HepG2 (cell line): ENCODE measurements around the gene TCF20. TPM values are rescaled to one million over a fixed set of nuclear protein-coding genes. Genes with fewer than 3 reads are reported as not detected.

Experiments used
- ATAC-seq: fragments of 200-7000 bp; cut with Tn5 transposase; 3 replicates; pipeline ENCODE4 v1.9.1; 2020; ENCODE audit warnings: mild to moderate bottlenecking, moderate library complexity
- BruUV-seq: library from RNA; stranded (reverse); fragments of 400-500 nt; replicated peaks from 2 replicates; lab custom pipeline; 2021; lab: Mats Ljungman, UMichigan
- CTCF ChIA-PET: fragments of 300-600 bp; formaldehyde crosslinking; extraction: SDS; loops from one replicate; lab custom pipeline; 2021; ENCODE audit warnings: low total read pairs, inconsistent platforms, low intra/inter-chr PET ratio; lab: Yijun Ruan, JAX
- POLR2A ChIA-PET: fragments of 350-600 bp; sonication (Branson Sonifier 250); formaldehyde crosslinking; loops from one replicate; lab custom pipeline; 2020; ENCODE audit warnings: antibody characterized with exemption, inconsistent platforms; lab: Yijun Ruan, JAX
- DNase-seq: peaks from one replicate; pipeline ENCODE4 v3.0.0-alpha.2; 2015; ENCODE audit warnings: low spot score
- FAIRE-seq: peaks from 3 replicates; lab custom pipeline; 2011; peaks lifted over from hg19 to GRCh38; lab: Jason Lieb, UNC
- H2AFZ ChIP-seq: one replicate; pipeline ENCODE4 v1.6.1; 2011; ENCODE audit warnings: low read length, inconsistent platforms
- H3K27ac ChIP-seq: fragments of 300-600 bp; 3 replicates; pipeline ENCODE4 v1.8.0; 2011; ENCODE audit warnings: mixed run types, mild to moderate bottlenecking, mixed read lengths, low read length, inconsistent platforms; ENCODE audit not compliant: insufficient read depth; ENCODE audit errors: extremely low read length
- H3K27me3 ChIP-seq, 2 experiments: fragments of 200-600 bp in 1 of 2; 2 replicates in 1 of 2; 3 replicates in 1 of 2; pipeline versions ENCODE4 v1.6.0 to v1.8.0; 2011; ENCODE audit warnings: low read length in 2 of 2, mild to moderate bottlenecking in 2 of 2, moderate library complexity in 2 of 2, inconsistent platforms in 1 of 2; ENCODE audit not compliant: insufficient read depth in 2 of 2, control insufficient read depth in 1 of 2
- H3K36me3 ChIP-seq, 2 experiments: fragments of 200-600 bp in 1 of 2; replicated peaks in 1 of 2; 2 replicates in 1 of 2; 3 replicates in 1 of 2; pipeline versions ENCODE4 v1.5.1 to v1.8.0; 2011; ENCODE audit warnings: low read length in 2 of 2, inconsistent platforms in 1 of 2; ENCODE audit not compliant: insufficient read depth in 2 of 2, control insufficient read depth in 1 of 2
- H3K4me1 ChIP-seq: 2 replicates; pipeline ENCODE4 v1.5.1; 2012; ENCODE audit warnings: low read length, inconsistent platforms; ENCODE audit not compliant: insufficient read depth
- H3K4me2 ChIP-seq: 2 replicates; pipeline ENCODE4 v1.6.0; 2011; ENCODE audit warnings: low read depth, low read length, inconsistent platforms
- H3K4me3 ChIP-seq, 3 experiments: fragments of 200-600 bp in 1 of 3; sonication (generic), shearing (Covaris generic) in 1 of 3; replicated peaks in 1 of 3; 2 replicates each; pipeline ENCODE4 v1.5.1; 2011 to 2016; ENCODE audit warnings: low read length in 3 of 3, inconsistent platforms in 2 of 3, low read depth in 2 of 3, mild to moderate bottlenecking in 2 of 3, control low read depth in 1 of 3, mixed read lengths in 1 of 3; ENCODE audit not compliant: insufficient read depth in 1 of 3
- H3K79me2 ChIP-seq: one replicate; pipeline ENCODE4 v1.6.1; 2011; ENCODE audit warnings: low read length, inconsistent platforms; ENCODE audit not compliant: insufficient read depth
- H3K9ac ChIP-seq: 2 replicates; pipeline ENCODE4 v1.6.0; 2011; ENCODE audit warnings: mild to moderate bottlenecking, low read depth, low read length, inconsistent platforms; ENCODE audit not compliant: insufficient read depth
- H3K9me3 ChIP-seq: 2 replicates; pipeline ENCODE4 v1.5.1; 2012; ENCODE audit warnings: mild to moderate bottlenecking, low read length
- H4K20me1 ChIP-seq: 2 replicates; pipeline ENCODE4 v1.6.0; 2011; ENCODE audit warnings: inconsistent platforms, mild to moderate bottlenecking, low read length, moderate library complexity; ENCODE audit not compliant: insufficient read depth
- MEIS2 ChIP-seq: sonication (generic); formaldehyde crosslinking; IDR thresholded peaks from 2 replicates; pipeline ENCODE4 v1.9.0; 2021; ENCODE audit warnings: mild to moderate bottlenecking, missing genetic modification reagents
- MYC ChIP-seq: sonication (generic); formaldehyde crosslinking; IDR thresholded peaks from 2 replicates; pipeline ENCODE4 v1.9.0; 2021; ENCODE audit warnings: missing genetic modification reagents, borderline replicate concordance
- NFAT5 ChIP-seq: sonication (generic); formaldehyde crosslinking; IDR thresholded peaks from 2 replicates; pipeline ENCODE4 v1.4.0; 2020; ENCODE audit warnings: missing genetic modification reagents
- PAXIP1 ChIP-seq: sonication (generic); formaldehyde crosslinking; conservative IDR thresholded peaks from 2 replicates; pipeline ENCODE4 v1.4.0; 2020; ENCODE audit warnings: mild to moderate bottlenecking, missing genetic modification reagents, moderate library complexity
- TEF ChIP-seq: sonication (generic); formaldehyde crosslinking; IDR thresholded peaks from 2 replicates; pipeline ENCODE4 v1.5.0; 2020; ENCODE audit warnings: missing genetic modification reagents
- YY1 ChIP-seq: IDR thresholded peaks from 2 replicates; pipeline ENCODE4 v1.6.1; 2011; ENCODE audit warnings: low read length, low read depth, moderate library complexity, mild to moderate bottlenecking; ENCODE audit not compliant: insufficient read depth, insufficient replicate concordance
- ZMYM3 ChIP-seq: sonication (generic); formaldehyde crosslinking; IDR thresholded peaks from 2 replicates; pipeline ENCODE4 v1.5.1; 2020; ENCODE audit warnings: mild to moderate bottlenecking, missing genetic modification reagents
- ZNF770 ChIP-seq: sonication (generic); formaldehyde crosslinking; IDR thresholded peaks from 2 replicates; pipeline ENCODE4 v1.5.0; 2020; ENCODE audit warnings: mild to moderate bottlenecking, missing genetic modification reagents
- WGBS: methylation state at CpG from one replicate; pipeline ENCODE4 v1.1.6; 2017; ENCODE audit warnings: low lambda C conversion rate; 5-methylcytosine and 5-hydroxymethylcytosine counted together
- in situ Hi-C: cut with HindIII; loops from 2 replicates; pipeline ENCODE4 v1.10.0; 2017; ENCODE audit warnings: low pct_unique_long_range_greater_than_20kb; ENCODE audit not compliant: extremely low pct_ligation_motif_present
- intact Hi-C: fragments of 100-400 bp; cut with micrococcal nuclease; formaldehyde crosslinking; loops from one replicate; pipeline ENCODE4 v1.10.0; 2022; ENCODE audit not compliant: unreplicated experiment
- polyA plus RNA-seq, 8 experiments: library from polyadenylated mRNA; depleted of rRNA in 3 of 8; stranded (reverse) in 7 of 8; unstranded in 1 of 8; fragments of >200 nt; fragmentation: Illumina TruSeq in 4 of 8; extraction: Trizol in 4 of 8; gene quantifications; 2 replicates each; pipeline versions ENCODE4 v1.2.1 to v1.2.3, GENCODE V29; 2011 to 2016; ENCODE audit warnings: low read depth in 4 of 8, missing spikeins in 1 of 8, mixed read lengths in 1 of 8; ENCODE audit not compliant: insufficient read depth in 1 of 8
- total RNA-seq, 5 experiments: library from RNA; depleted of rRNA; stranded (reverse); fragments of >200 nt; fragmentation: Illumina TruSeq; extraction: Trizol; gene quantifications; 2 replicates each; pipeline ENCODE4 v1.2.3, GENCODE V29; 2016; ENCODE audit warnings: low read depth in 1 of 5

TCF20 gene
- total and polyA plus RNA-seq, 2 of the 13 experiments (the other 11 are each of a cell fraction or from before 2014, with no cell fraction given), result 12.8 to 23.7 TPM

GRCh38 chr22:42249831-42250230, 20.6 kb downstream of the TCF20 start:
- Histone ChIP-seq H3K79me2 (peaks cover 77% of the 10 kb centered on the region), H3K27me3 (no peaks in the 10 kb centered on the region)
- 80% methylated on average over 4 of the region's 4 CpGs for WGBS

More at GRCh38 chr22:42249831-42250230, 20.6 kb downstream of the TCF20 start:
- in situ Hi-C loops (no loop called here), intact Hi-C loops (no loop called here)
- Histone ChIP-seq H3K9ac (no peak overlapping the region), H3K4me1 (peaks cover 33% of the 10 kb centered on the region), H3K36me3 (peaks cover 0 to 3% of the 10 kb centered on the region in 2 experiments; a peak in 1 of 5 replicates), H4K20me1 (peaks cover 34% of the 10 kb centered on the region), H3K4me3 (no peak overlapping the region), H3K4me2 (no peak overlapping the region), H2AFZ (no peak overlapping the region), H3K27ac (no peak overlapping the region), H3K9me3 (no peaks in the 10 kb centered on the region)
- ChIA-PET POLR2A (no interaction called here), CTCF (no interaction called here)
- no TSS peak for BruUV-seq
- no peak for ATAC-seq
- no peak for DNase-seq
- FAIRE-seq, result no peak
- TF ChIP-seq ZNF770, result peak; percentile 92
- TF ChIP-seq NFAT5 (CRISPR knock-in tag), result no peak
- TF ChIP-seq PAXIP1 (CRISPR knock-in tag), result no peak
- TF ChIP-seq MEIS2 (CRISPR knock-in tag), result no peak
- TF ChIP-seq ZMYM3 (CRISPR knock-in tag), result peak; percentile 42; the same call in 1 of the 2 replicates
- TF ChIP-seq YY1, result no peak
- no peak for TF ChIP-seq TEF (CRISPR knock-in tag)
- TF ChIP-seq MYC (CRISPR knock-in tag), result no peak
